HG02588 (cell line): ENCODE data around the gene HSF2BP.
"Not testable (repeated sequence)": the region's sequence is repeated elsewhere in the genome, so short reads cannot be mapped to it uniquely, and the experiment has no call there.

Source experiments
- ATAC-seq: cut with Tn5 transposase; IDR thresholded peaks from one replicate; pipeline ENCODE4 v1.9.1; 2021; ENCODE audit warnings: mild to moderate bottlenecking, moderate library complexity; ENCODE audit not compliant: unreplicated experiment

HSF2BP gene

GRCh38 chr21:43653626-43654025, 5.7 kb downstream of the HSF2BP start:
- no peak for ATAC-seq

- no peak for ATAC-seq
Observed at GRCh38 chr21:43652616-43653015, 6.7 kb downstream of the HSF2BP start.

GRCh38 chr21:43651926-43652325, 7.4 kb downstream of the HSF2BP start:
- not testable (repeated sequence) for ATAC-seq

- no peak for ATAC-seq
Observed at GRCh38 chr21:43648171-43648570, 11.1 kb downstream of the HSF2BP start.

GRCh38 chr21:43646550-43647260, 12.6 kb downstream of the HSF2BP start:
- no peak for ATAC-seq

- no peak for ATAC-seq
Observed at GRCh38 chr21:43645976-43646375, 13.3 kb downstream of the HSF2BP start.

- no peak for ATAC-seq
Observed at GRCh38 chr21:43645136-43645891, 14.0 kb downstream of the HSF2BP start.

- ATAC-seq, result no peak
Observed at GRCh38 chr21:43644609-43645008, 14.7 kb downstream of the HSF2BP start.

GRCh38 chr21:43644071-43644470, 15.2 kb downstream of the HSF2BP start:
- ATAC-seq, result no peak

GRCh38 chr21:43643193-43643592, 16.1 kb downstream of the HSF2BP start:
- ATAC-seq, result no peak

- ATAC-seq, result no peak
Observed at GRCh38 chr21:43640400-43640799, 18.9 kb downstream of the HSF2BP start.

GRCh38 chr21:43639470-43640353, 19.6 kb downstream of the HSF2BP start:
- ATAC-seq, result no peak

GRCh38 chr21:43637530-43638158, 21.6 kb downstream of the HSF2BP start:
- ATAC-seq, result no peak

GRCh38 chr21:43635436-43635835, 23.9 kb downstream of the HSF2BP start:
- no peak for ATAC-seq

GRCh38 chr21:43634618-43635017, 24.7 kb downstream of the HSF2BP start:
- ATAC-seq, result no peak

- no peak for ATAC-seq
Observed at GRCh38 chr21:43632373-43632905, 26.8 kb downstream of the HSF2BP start.

GRCh38 chr21:43631411-43632107, 27.7 kb downstream of the HSF2BP start:
- no peak for ATAC-seq

- no peak for ATAC-seq
Observed at GRCh38 chr21:43627527-43627926, 31.8 kb downstream of the HSF2BP start.

GRCh38 chr21:43626390-43626789, 32.9 kb downstream of the HSF2BP start:
- no peak for ATAC-seq

- no peak for ATAC-seq
Observed at GRCh38 chr21:43624339-43624738, 34.9 kb downstream of the HSF2BP start.
